DND-41 (cell line): ENCODE results near the gene RALGPS1.

Experiments used
- CTCF ChIP-seq: IDR thresholded peaks from 2 replicates; pipeline ENCODE4 v1.5.1; 2012; ENCODE audit warnings: borderline replicate concordance, low read length, moderate library complexity, mild to moderate bottlenecking; ENCODE audit not compliant: poor library complexity, severe bottlenecking; ENCODE audit errors: extremely low read depth
- EZH2 ChIP-seq: IDR thresholded peaks from 3 replicates; pipeline ENCODE4 v1.6.1; 2012; ENCODE audit warnings: borderline replicate concordance, low read depth, mild to moderate bottlenecking, moderate library complexity, low read length, inconsistent platforms; ENCODE audit not compliant: severe bottlenecking

DNA sequence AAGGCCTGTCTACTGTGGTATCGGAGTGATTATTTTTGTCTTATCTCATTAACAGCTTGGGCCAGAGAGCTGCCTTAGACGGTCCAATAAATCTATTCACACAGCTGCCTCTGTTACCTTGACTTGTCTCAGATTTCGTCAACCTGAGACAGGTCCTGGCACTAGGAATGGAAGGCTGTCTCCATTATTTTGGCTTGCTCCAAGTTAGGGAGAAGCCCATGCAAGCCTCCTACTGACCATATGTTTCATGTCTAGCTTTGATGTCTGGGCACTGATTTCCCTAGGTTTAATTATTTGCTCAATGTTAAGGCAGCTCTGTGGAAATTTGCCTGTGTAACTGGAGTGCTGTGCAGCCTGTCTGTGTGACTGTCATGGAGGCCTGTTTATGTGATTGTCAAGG, 12.4 kb upstream of the RALGPS1 start:
- TF ChIP-seq CTCF (no peak), EZH2 (no peak)
